Chondrocyte (in vitro differentiated cells): ENCODE measurements around the gene LIN7C. TPM values are rescaled to one million over a fixed set of nuclear protein-coding genes. Genes with fewer than 3 reads are reported as not detected.

Experiments used
- DNase-seq: peaks from one replicate; pipeline ENCODE4 v3.0.0; 2021; ENCODE audit warnings: mixed read lengths, low spot score
- H3K27ac Mint-ChIP-seq: one replicate; pipeline ENCODE4 v1.8.0; 2021; ENCODE audit warnings: mild to moderate bottlenecking, moderate library complexity, mixed read lengths; ENCODE audit not compliant: unreplicated experiment
- H3K27me3 Mint-ChIP-seq: 2 replicates; pipeline ENCODE4 v1.8.0; 2021; ENCODE audit warnings: low read depth, mixed read lengths
- H3K36me3 Mint-ChIP-seq: 2 replicates; pipeline ENCODE4 v1.8.0; 2021; ENCODE audit warnings: low read depth, mixed read lengths
- H3K4me1 Mint-ChIP-seq: 2 replicates; pipeline ENCODE4 v1.8.0; 2021; ENCODE audit warnings: low read depth, mild to moderate bottlenecking, mixed read lengths
- H3K4me3 Mint-ChIP-seq: one replicate; pipeline ENCODE4 v1.8.0; 2021; ENCODE audit warnings: mild to moderate bottlenecking, moderate library complexity, mixed read lengths; ENCODE audit not compliant: unreplicated experiment
- H3K9me3 Mint-ChIP-seq: 2 replicates; pipeline ENCODE4 v1.8.0; 2021; ENCODE audit warnings: low read depth, mixed read lengths
- CTCF ChIP-seq: fragments of 200-600 bp; sonication (generic); IDR thresholded peaks from 2 replicates; pipeline ENCODE4 v1.5.0; 2021; ENCODE audit warnings: antibody characterized with exemption, mild to moderate bottlenecking, moderate library complexity
- total RNA-seq: library from RNA; stranded (reverse); gene quantifications from 3 replicates; pipeline ENCODE4 v1.2.1, GENCODE V29; 2021

The LIN7C gene
- total RNA-seq, 1 donor from 2014 or later = 20.4 TPM

- no peaks in the 10 kb centered on the region for H3K4me1 Mint-ChIP-seq
- DNase-seq = no peak
These were observed 26.2 kb upstream of the LIN7C start for GRCh38 chr11:27532652-27533325.

DNA sequence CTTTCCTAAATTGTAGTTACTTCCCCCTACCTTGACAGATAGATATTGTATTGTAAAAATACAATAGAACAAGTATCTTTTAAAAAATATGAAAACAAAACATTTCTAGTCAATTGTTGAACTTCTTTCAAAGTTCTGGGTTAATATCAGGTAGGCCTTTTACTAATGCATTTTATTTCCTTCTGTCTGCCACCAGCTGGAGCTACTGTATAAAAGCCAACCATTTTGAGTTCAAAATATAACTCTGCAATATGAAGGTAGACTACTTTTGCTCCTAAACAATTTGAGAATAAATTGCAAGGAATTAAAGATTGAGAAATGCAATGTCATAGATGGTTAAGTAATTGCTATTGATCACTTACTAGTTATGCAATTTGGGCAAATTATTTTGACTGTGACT lies 22.1 kb upstream of the LIN7C start:
- H3K36me3 Mint-ChIP-seq = no peaks in the 10 kb centered on the region
- no peak for DNase-seq
- no peaks in the 10 kb centered on the region for H3K4me1 Mint-ChIP-seq
- H3K27ac Mint-ChIP-seq = no peak overlapping the region
- H3K27me3 Mint-ChIP-seq = peaks cover under 1% of the 10 kb centered on the region
- no peaks in the 10 kb centered on the region for H3K9me3 Mint-ChIP-seq
- TF ChIP-seq CTCF = peak; percentile 40
- no peak overlapping the region for H3K4me3 Mint-ChIP-seq

More at GRCh38 chr11:27532652-27533325, 26.2 kb upstream of the LIN7C start:
- Mint-ChIP-seq H3K36me3 (no peaks in the 10 kb centered on the region), H3K27me3 (peaks cover 8% of the 10 kb centered on the region), H3K27ac (no peak overlapping the region), H3K9me3 (no peaks in the 10 kb centered on the region), H3K4me3 (no peak overlapping the region)
- no peak for TF ChIP-seq CTCF

DNA sequence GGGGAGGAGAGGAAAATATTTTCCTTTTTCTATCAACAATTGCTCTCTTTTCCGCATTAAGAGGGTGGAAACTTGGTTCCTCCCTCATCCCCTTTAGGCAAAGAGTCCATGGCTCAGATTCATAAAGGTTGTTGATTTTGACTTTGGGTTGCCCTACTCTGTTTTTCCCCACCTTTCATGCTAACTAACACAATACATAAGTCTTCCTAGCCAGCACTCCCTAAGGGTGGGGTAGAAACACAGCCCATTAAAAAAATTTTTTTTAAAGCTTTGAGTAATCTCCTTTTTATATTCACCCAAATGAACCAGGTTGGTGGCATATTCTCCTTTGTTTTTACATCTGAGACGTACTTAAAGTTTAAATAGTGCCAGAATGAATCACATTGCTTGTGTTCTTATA lies 20.0 kb upstream of the LIN7C start:
- DNase-seq = no peak
- H3K27me3 Mint-ChIP-seq = no peaks in the 10 kb centered on the region
- no peaks in the 10 kb centered on the region for H3K9me3 Mint-ChIP-seq
- no peaks in the 10 kb centered on the region for H3K4me1 Mint-ChIP-seq
- no peak overlapping the region for H3K4me3 Mint-ChIP-seq
- no peak for TF ChIP-seq CTCF
- no peak overlapping the region for H3K27ac Mint-ChIP-seq
- no peaks in the 10 kb centered on the region for H3K36me3 Mint-ChIP-seq

DNA sequence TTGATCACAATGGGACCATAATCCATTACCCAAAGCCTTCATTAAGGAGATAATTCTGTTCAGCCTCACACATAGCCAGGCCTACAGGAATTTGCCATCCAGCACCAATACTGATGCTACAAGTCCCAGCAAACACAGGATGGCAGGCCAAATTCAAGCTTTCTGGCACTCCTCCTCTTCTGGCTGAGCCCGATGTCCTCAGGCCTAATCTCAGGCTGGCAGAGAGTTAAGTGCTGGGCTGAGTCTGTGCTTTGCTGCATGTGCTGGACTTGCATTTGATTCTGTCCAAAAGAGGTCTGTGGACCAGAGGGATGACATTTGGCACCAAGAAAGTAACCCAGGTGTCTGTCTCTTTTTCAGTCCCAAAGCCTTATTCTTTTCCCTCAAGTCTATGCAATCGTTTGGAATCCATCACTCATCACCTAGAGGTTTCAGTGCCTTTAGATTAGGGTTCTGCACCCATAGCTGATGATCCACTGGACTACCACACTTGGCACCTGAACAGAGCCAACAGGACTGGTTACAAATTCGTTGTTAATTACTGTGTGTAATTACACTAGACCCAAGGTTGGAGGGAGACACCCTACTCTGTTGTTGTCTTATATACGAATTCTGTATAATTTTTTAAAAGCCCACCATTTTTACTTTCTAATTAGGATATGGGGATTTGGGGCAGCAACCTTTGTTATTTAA lies 19.4 kb upstream of the LIN7C start:
- no peak overlapping the region for H3K27ac Mint-ChIP-seq
- TF ChIP-seq CTCF = no peak
- H3K4me1 Mint-ChIP-seq = no peaks in the 10 kb centered on the region
- H3K36me3 Mint-ChIP-seq = no peaks in the 10 kb centered on the region
- no peak for DNase-seq
- no peak overlapping the region for H3K4me3 Mint-ChIP-seq
- no peaks in the 10 kb centered on the region for H3K9me3 Mint-ChIP-seq
- H3K27me3 Mint-ChIP-seq = no peaks in the 10 kb centered on the region

DNA sequence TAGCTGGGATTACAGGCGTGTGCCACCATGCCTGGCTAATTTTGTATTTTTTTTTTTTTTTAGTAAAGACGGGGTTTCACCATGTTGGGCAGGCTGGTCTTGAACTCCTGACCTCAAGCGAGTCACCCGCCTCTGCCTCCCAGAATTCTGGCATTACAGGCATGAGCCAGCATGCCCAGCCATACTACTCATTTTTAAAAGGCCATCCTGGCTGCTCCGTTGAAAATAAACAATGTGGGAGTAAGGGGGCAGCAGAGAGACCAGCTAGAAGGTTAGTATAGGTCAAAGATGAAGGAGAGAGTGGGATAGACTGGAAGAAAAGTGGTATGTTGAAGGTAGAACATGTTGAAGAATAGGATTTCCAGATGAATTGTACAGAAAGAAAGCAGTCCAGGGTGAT lies 17.6 kb upstream of the LIN7C start:
- Mint-ChIP-seq H3K27me3 (no peaks in the 10 kb centered on the region), H3K36me3 (no peaks in the 10 kb centered on the region), H3K4me1 (no peaks in the 10 kb centered on the region), H3K9me3 (no peaks in the 10 kb centered on the region), H3K4me3 (no peak overlapping the region), H3K27ac (no peak overlapping the region)
- no peak for DNase-seq
- peak; percentile 36 for TF ChIP-seq CTCF
